Neural cell (in vitro differentiated cells): ENCODE results near the gene EMD. TPM values are rescaled to one million over a fixed set of nuclear protein-coding genes. Genes with fewer than 3 reads are reported as not detected.
A peak's percentile ranks its signal among the peaks of the same experiment; 100 is the strongest.

Experiments
- H2AFZ ChIP-seq: fragments of 200-600, 300-800 bp; sonication (generic), shearing (Covaris generic); 2 replicates; pipeline ENCODE4 v1.6.0; 2014; ENCODE audit warnings: low read depth, mild to moderate bottlenecking, antibody characterized with exemption, low read length, moderate library complexity
- H3F3A ChIP-seq: fragments of 200-600 bp; shearing (Covaris generic); 2 replicates; pipeline ENCODE4 v1.6.1; 2016; ENCODE audit warnings: mild to moderate bottlenecking, moderate library complexity, mixed read lengths, antibody characterized with exemption, low read length; ENCODE audit not compliant: insufficient read depth, poor library complexity, severe bottlenecking
- H3K27ac ChIP-seq: fragments of 200-600, 300-800 bp; sonication (generic), shearing (Covaris generic); 2 replicates; pipeline ENCODE4 v1.5.1; 2014; ENCODE audit warnings: mild to moderate bottlenecking, low read length, moderate library complexity
- H3K27me3 ChIP-seq: fragments of 300-800, 200-600 bp; sonication (generic), shearing (Covaris generic); 2 replicates; pipeline ENCODE4 v1.6.0; 2014; ENCODE audit warnings: mild to moderate bottlenecking, low read depth, low read length, moderate library complexity; ENCODE audit not compliant: insufficient read depth
- H3K36me3 ChIP-seq: fragments of 300-800, 200-600 bp; sonication (generic), shearing (Covaris generic); 2 replicates; pipeline ENCODE4 v1.5.1; 2014; ENCODE audit warnings: mild to moderate bottlenecking, antibody characterized with exemption, low read length, moderate library complexity; ENCODE audit not compliant: insufficient read depth
- H3K4me2 ChIP-seq: fragments of 300-800, 200-600 bp; sonication (generic), shearing (Covaris generic); 2 replicates; pipeline ENCODE4 v1.6.0; 2014; ENCODE audit warnings: mild to moderate bottlenecking, low read length
- H3K4me3 ChIP-seq: fragments of 300-800, 200-600 bp; sonication (generic), shearing (Covaris generic); 2 replicates; pipeline ENCODE4 v1.5.1; 2014; ENCODE audit warnings: mild to moderate bottlenecking, low read length, moderate library complexity
- H3K79me2 ChIP-seq: fragments of 200-600 bp; shearing (Covaris generic); replicated peaks from 2 replicates; pipeline ENCODE4 v1.6.0; 2014; ENCODE audit warnings: mild to moderate bottlenecking, low read length, moderate library complexity; ENCODE audit not compliant: insufficient read depth
- H3K9ac ChIP-seq: fragments of 300-800, 200-600 bp; sonication (generic), shearing (Covaris generic); 2 replicates; pipeline ENCODE4 v1.6.1; 2016; ENCODE audit warnings: mild to moderate bottlenecking, low read length, mixed read lengths
- H3K9me2 ChIP-seq: fragments of 200-600 bp; shearing (Covaris generic); 2 replicates; pipeline ENCODE4 v1.6.1; 2016; ENCODE audit warnings: mild to moderate bottlenecking, low read length, mixed read lengths; ENCODE audit not compliant: insufficient read depth
- H3K9me3 ChIP-seq: fragments of 200-600, 300-800 bp; sonication (generic), shearing (Covaris generic); 2 replicates; pipeline ENCODE4 v1.6.1; 2016; ENCODE audit warnings: mild to moderate bottlenecking, mixed run types, low read length, moderate library complexity, mixed read lengths
- H4K20me1 ChIP-seq: fragments of 200-600 bp; shearing (Covaris generic); 2 replicates; pipeline ENCODE4 v1.6.1; 2016; ENCODE audit warnings: mild to moderate bottlenecking, mixed run types; ENCODE audit not compliant: insufficient read depth
- EP300 ChIP-seq: fragments of 450-650 bp; conservative IDR thresholded peaks from 2 replicates; pipeline ENCODE4 v1.6.1; 2014; ENCODE audit warnings: antibody characterized with exemption, mild to moderate bottlenecking, moderate library complexity; ENCODE audit not compliant: poor library complexity, severe bottlenecking
- EZH2 ChIP-seq: fragments of 200-600, 300-800 bp; shearing (Covaris generic), sonication (generic); IDR thresholded peaks from 2 replicates; pipeline ENCODE4 v1.6.1; 2014; ENCODE audit warnings: antibody characterized with exemption, low read length, borderline replicate concordance, mild to moderate bottlenecking; ENCODE audit not compliant: insufficient read depth, poor library complexity, severe bottlenecking
- MXI1 ChIP-seq: fragments of 450-650 bp; conservative IDR thresholded peaks from 2 replicates; pipeline ENCODE4 v1.6.1; 2014; ENCODE audit warnings: antibody characterized with exemption, mild to moderate bottlenecking; ENCODE audit not compliant: poor library complexity, severe bottlenecking
- POLR2AphosphoS5 ChIP-seq: IDR thresholded peaks from 2 replicates; pipeline ENCODE4 v1.6.1; 2012
- RAD21 ChIP-seq: fragments of 450-650 bp; conservative IDR thresholded peaks from 2 replicates; pipeline ENCODE4 v1.6.1; 2014; ENCODE audit warnings: antibody characterized with exemption, mild to moderate bottlenecking, moderate library complexity
- SMC3 ChIP-seq: fragments of 450-650 bp; conservative IDR thresholded peaks from 2 replicates; pipeline ENCODE4 v1.6.1; 2014; ENCODE audit warnings: antibody characterized with exemption, mild to moderate bottlenecking, moderate library complexity; ENCODE audit not compliant: poor library complexity
- TAF1 ChIP-seq: IDR thresholded peaks from 2 replicates; pipeline ENCODE4 v1.6.1; 2012; ENCODE audit warnings: low read depth
- polyA plus RNA-seq: library from polyadenylated mRNA; depleted of rRNA; stranded (reverse); fragments of >200 nt; gene quantifications from 2 replicates; pipeline ENCODE4 v1.2.3, GENCODE V29; 2014
- TF ChIP-seq, protein P1 (sequence below): IDR thresholded peaks from 2 replicates; pipeline ENCODE4 v1.6.1; 2012; ENCODE audit warnings: borderline replicate concordance
- TF ChIP-seq, protein P2 (sequence below): fragments of 450-650 bp; IDR thresholded peaks from 2 replicates; pipeline ENCODE4 v1.5.1; 2014; ENCODE audit warnings: antibody characterized with exemption, mild to moderate bottlenecking, moderate library complexity; ENCODE audit not compliant: poor library complexity, severe bottlenecking

Gene EMD
- polyA plus RNA-seq, 1 donor from 2014 or later: 67.9 TPM

DNA sequence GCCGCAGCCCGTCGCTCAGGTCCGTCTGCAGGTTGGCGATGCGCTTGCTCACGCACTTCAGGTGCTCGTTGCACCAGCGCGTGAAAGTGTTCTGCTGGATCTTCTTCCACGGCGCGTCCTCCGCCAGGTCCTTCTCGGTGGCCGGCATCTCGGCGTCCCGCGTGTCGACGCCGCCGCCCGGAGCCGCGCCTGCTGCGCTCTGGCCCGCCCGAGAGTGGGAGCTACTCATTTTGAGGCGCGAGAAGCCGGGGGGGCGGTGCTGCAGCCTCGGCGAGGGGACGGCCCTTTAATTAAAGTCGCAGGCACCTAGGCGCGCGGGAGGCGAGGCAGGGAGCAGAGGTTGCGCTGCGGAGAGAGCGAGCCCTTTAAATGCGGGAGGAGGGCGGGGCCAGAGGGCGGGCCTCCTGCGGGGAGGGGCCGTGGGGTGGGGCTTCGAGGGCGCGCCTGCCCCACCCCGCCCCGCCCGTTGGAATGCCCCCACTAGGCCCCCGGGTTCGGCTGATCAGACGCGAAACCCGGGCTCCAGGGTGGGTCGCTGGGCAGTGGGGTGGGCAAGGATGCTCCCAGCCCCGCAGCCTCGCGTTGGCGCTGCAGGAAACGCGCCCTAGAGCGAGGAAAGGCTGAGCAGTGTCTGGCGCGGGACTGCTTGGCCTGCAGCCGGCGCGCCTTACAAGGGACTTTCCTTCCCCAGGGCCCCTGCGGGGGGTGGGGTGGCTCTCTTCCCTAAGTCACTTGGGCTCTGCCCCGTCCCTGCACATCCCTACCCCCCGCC, 7.9 kb upstream of the EMD start:
- Histone ChIP-seq H3K4me2 (no peak overlapping the region), H3K79me2 (peaks cover 26% of the 10 kb centered on the region), H3K9me3 (no peaks in the 10 kb centered on the region), H3K4me3 (peak overlapping the region; percentile 84), H3K36me3 (no peaks in the 10 kb centered on the region), H4K20me1 (no peaks in the 10 kb centered on the region), H3F3A (no peaks in the 10 kb centered on the region), H3K27ac (peak overlapping the region; percentile 85), H2AFZ (no peak overlapping the region), H3K9ac (peak overlapping the region; percentile 89), H3K27me3 (no peaks in the 10 kb centered on the region), H3K9me2 (no peaks in the 10 kb centered on the region)
- TF ChIP-seq POLR2AphosphoS5 (peak; percentile 88), MXI1 (peak; percentile 70), EP300 (peak; percentile 29), RAD21 (no peak), TAF1 (peak; percentile 73), EZH2 (no peak), SMC3 (peak; percentile 19)
- TF ChIP-seq, protein P1, sequence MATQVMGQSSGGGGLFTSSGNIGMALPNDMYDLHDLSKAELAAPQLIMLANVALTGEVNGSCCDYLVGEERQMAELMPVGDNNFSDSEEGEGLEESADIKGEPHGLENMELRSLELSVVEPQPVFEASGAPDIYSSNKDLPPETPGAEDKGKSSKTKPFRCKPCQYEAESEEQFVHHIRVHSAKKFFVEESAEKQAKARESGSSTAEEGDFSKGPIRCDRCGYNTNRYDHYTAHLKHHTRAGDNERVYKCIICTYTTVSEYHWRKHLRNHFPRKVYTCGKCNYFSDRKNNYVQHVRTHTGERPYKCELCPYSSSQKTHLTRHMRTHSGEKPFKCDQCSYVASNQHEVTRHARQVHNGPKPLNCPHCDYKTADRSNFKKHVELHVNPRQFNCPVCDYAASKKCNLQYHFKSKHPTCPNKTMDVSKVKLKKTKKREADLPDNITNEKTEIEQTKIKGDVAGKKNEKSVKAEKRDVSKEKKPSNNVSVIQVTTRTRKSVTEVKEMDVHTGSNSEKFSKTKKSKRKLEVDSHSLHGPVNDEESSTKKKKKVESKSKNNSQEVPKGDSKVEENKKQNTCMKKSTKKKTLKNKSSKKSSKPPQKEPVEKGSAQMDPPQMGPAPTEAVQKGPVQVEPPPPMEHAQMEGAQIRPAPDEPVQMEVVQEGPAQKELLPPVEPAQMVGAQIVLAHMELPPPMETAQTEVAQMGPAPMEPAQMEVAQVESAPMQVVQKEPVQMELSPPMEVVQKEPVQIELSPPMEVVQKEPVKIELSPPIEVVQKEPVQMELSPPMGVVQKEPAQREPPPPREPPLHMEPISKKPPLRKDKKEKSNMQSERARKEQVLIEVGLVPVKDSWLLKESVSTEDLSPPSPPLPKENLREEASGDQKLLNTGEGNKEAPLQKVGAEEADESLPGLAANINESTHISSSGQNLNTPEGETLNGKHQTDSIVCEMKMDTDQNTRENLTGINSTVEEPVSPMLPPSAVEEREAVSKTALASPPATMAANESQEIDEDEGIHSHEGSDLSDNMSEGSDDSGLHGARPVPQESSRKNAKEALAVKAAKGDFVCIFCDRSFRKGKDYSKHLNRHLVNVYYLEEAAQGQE: peak; percentile 29
- TF ChIP-seq, protein P2, sequence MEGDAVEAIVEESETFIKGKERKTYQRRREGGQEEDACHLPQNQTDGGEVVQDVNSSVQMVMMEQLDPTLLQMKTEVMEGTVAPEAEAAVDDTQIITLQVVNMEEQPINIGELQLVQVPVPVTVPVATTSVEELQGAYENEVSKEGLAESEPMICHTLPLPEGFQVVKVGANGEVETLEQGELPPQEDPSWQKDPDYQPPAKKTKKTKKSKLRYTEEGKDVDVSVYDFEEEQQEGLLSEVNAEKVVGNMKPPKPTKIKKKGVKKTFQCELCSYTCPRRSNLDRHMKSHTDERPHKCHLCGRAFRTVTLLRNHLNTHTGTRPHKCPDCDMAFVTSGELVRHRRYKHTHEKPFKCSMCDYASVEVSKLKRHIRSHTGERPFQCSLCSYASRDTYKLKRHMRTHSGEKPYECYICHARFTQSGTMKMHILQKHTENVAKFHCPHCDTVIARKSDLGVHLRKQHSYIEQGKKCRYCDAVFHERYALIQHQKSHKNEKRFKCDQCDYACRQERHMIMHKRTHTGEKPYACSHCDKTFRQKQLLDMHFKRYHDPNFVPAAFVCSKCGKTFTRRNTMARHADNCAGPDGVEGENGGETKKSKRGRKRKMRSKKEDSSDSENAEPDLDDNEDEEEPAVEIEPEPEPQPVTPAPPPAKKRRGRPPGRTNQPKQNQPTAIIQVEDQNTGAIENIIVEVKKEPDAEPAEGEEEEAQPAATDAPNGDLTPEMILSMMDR: no peak

DNA sequence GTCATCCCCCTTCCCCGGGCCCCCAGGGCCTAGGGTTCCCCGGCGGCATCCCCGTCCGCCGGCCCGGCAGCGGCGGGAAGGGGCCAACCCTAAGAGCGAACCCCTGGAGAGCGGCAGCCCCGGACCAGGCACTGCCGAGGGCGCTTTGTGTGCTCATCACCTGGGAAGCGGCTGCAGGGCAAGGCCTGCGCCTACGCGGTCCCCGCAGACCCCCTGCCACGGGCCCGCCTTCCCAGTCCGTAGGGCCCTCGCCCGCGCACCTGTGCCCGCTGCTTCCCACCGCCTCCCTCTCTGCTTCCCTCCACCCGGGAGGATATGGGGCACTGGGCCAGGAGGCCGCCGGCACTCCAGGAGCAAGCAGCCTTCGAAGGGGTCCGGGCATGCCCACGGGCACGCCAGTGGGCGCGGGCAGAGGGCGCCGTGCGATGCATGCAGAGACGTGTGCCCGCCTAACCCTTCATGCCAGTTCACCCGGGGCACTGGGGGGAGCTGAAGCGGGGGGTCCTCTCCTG, 7.2 kb upstream of the EMD start:
- H2AFZ ChIP-seq: no peak overlapping the region
- no peaks in the 10 kb centered on the region for H3K9me2 ChIP-seq
- H3K9ac ChIP-seq: peak overlapping the region; percentile 89
- H3K36me3 ChIP-seq: no peaks in the 10 kb centered on the region
- no peaks in the 10 kb centered on the region for H3K27me3 ChIP-seq
- H3K4me2 ChIP-seq: no peak overlapping the region
- H3F3A ChIP-seq: no peaks in the 10 kb centered on the region
- peaks cover 26% of the 10 kb centered on the region for H3K79me2 ChIP-seq
- H3K27ac ChIP-seq: peak overlapping the region; percentile 37
- no peaks in the 10 kb centered on the region for H3K9me3 ChIP-seq
- peak overlapping the region; percentile 84 for H3K4me3 ChIP-seq
- TF ChIP-seq, protein P1: no peak
- TF ChIP-seq SMC3 (no peak), MXI1 (no peak), TAF1 (no peak), EZH2 (no peak), RAD21 (no peak), POLR2AphosphoS5 (no peak), EP300 (no peak)
- TF ChIP-seq, protein P2: no peak
- H4K20me1 ChIP-seq: no peaks in the 10 kb centered on the region
